ENCODE results near the gene KIF11. TPM values are rescaled to one million over a fixed set of nuclear protein-coding genes. Genes with fewer than 3 reads are reported as not detected.

Gene KIF11
- total and polyA plus RNA-seq, 2 of the 13 experiments (the other 11 are each of a cell fraction or from before 2014, with no cell fraction given), result 8.7 to 38.4 TPM

- TF ChIP-seq SYNCRIP (IDR thresholded peaks at IDR 0.05; ENCODE audit: insufficient read depth, low read depth, low read length) (no peak), ZNF121 (CRISPR knock-in tag; IDR thresholded peaks at IDR 0.05) (peak; percentile 56; the same call in 1 of the 2 replicates), ZKSCAN5 (CRISPR knock-in tag; IDR thresholded peaks at IDR 0.05) (no peak), ZNF138 (CRISPR knock-in tag; IDR thresholded peaks at IDR 0.05; ENCODE audit: low read depth) (0 out of 2 replicates have a peak, but pooled peaks have one; percentile 19), ZNF460 (CRISPR knock-in tag; IDR thresholded peaks at IDR 0.05; ENCODE audit: borderline replicate concordance) (0 out of 2 replicates have a peak, but pooled peaks have one; percentile 8), ZNF570 (CRISPR knock-in tag; IDR thresholded peaks at IDR 0.05; ENCODE audit: borderline replicate concordance) (no peak), ZNF17 (CRISPR knock-in tag; IDR thresholded peaks at IDR 0.05) (no peak), NAIF1 (CRISPR knock-in tag; IDR thresholded peaks at IDR 0.05; ENCODE audit: borderline replicate concordance) (0 out of 2 replicates have a peak, but pooled peaks have one; percentile 73), ZBTB46 (CRISPR knock-in tag; IDR thresholded peaks at IDR 0.05; ENCODE audit: borderline replicate concordance) (no peak), ZFAT (CRISPR knock-in tag; conservative IDR thresholded peaks at IDR 0.05) (no peak), NFKB2 (CRISPR knock-in tag; IDR thresholded peaks at IDR 0.05; ENCODE audit: borderline replicate concordance) (no peak; the same call in 1 of the 2 replicates), ZNF44 (CRISPR knock-in tag; IDR thresholded peaks at IDR 0.05) (0 out of 2 replicates have a peak, but pooled peaks have one; percentile 66), ZNF343 (CRISPR knock-in tag; IDR thresholded peaks at IDR 0.05) (peak; percentile 68; the same call in 1 of the 2 replicates), SNAPC5 (CRISPR knock-in tag; IDR thresholded peaks at IDR 0.05; ENCODE audit: borderline replicate concordance) (no peak), FOXP1 (IDR thresholded peaks at IDR 0.05) (no peak), FOXP1 (CRISPR knock-in tag; IDR thresholded peaks at IDR 0.05) (no peak), ZNF775 (CRISPR knock-in tag; IDR thresholded peaks at IDR 0.05; ENCODE audit: borderline replicate concordance) (peak; percentile 53; the same call in 1 of the 2 replicates), SAFB2 (CRISPR knock-in tag; IDR thresholded peaks at IDR 0.05; ENCODE audit: borderline replicate concordance, low read depth) (no peak; the same call in 1 of the 2 replicates), NCOA2 (CRISPR knock-in tag; IDR thresholded peaks at IDR 0.05) (no peak), ZNF282 (IDR thresholded peaks at IDR 0.05; ENCODE audit: partially characterized antibody) (no peak), GMEB2 (CRISPR knock-in tag; IDR thresholded peaks at IDR 0.05; ENCODE audit: low read depth) (no peak), HBP1 (CRISPR knock-in tag; IDR thresholded peaks at IDR 0.05; ENCODE audit: low read depth) (peak; percentile 20; the same call in 1 of the 2 replicates)
Measured at GRCh38 chr10:92688927-92689662, 96.2 kb downstream of the KIF11 start (continued).

Data from HepG2 (cell line).